GM19025 (cell line): ENCODE results near the gene PATE4.

ENCODE experiments used
- ATAC-seq: cut with Tn5 transposase; IDR thresholded peaks from one replicate; pipeline ENCODE4 v1.9.1; 2021; ENCODE audit warnings: mild to moderate bottlenecking, low read depth, moderate library complexity; ENCODE audit not compliant: unreplicated experiment

Gene PATE4

DNA sequence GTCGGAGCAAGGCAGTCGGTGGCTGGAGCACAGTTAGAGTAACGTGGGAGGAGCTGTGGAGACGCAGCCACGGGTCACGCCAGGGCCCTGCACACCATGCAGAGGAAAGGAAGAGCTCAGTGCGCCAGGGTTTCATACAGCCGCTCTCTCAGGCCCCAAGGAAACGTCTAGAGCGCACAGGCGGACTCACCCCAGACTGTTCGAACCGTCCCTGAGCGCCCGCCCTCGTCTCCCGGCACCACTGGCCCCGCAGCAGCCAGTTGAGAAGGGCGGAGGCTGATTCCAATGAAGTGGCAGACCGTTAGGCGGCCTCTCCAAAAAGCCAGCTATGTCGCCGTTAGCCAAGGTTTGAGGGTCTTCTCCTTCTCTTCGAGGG is 53.9 kb downstream of the PATE4 start:
- ATAC-seq: no peak

DNA sequence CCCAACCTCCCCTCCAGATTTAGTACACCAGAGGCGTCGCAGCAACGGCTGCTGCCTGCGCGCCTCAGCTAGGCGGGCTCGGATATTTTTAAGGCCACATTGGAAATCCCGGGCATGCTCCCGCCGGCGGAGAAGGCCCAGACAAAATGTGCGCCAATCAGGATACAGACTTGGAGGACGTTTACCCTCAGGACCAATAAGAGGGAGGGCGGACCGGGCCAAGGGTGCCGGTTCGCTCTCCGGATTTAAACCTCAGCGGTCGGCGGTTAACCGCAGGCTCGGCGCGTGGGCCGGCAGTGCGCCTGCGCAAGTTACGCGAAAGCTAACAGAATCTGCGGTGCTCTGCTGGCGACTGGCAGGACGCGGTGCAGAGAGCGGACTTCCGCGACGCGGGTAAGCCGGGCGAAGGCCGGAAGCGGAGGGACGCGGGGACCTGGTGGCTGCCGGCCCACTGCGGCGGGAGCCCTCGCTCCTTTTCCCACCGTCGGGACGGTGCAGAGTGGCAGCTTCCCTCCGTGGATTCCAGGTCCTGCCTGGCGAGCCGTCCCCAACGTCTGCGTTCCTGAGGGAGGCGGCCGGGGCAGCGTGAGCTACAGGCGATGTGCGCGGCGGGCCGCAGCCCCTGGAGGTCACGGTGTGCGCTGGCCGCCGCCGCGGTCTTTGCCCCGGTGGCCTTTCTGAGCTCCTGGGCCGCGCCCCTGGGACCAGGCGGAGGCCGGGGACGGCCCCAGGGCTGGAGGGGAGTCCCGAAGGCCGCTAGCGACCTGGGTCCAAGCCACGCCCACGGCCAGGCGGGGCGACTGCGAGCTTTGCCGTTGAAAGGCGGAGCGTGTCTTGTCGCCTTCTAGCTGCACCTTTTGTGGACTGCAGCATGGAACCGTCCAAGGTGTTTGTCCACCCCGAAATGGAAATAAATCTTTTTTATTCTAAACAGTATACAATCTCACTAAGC is 54.5 kb downstream of the PATE4 start, which contains the start of gene HYLS1:
Gene HYLS1, plus strand, starts transcription at position 296 of the 952 bp plus-strand sequence. CDS start 11,701 bp downstream, outside the sequence.
- peak; percentile 85 for ATAC-seq
